Activated T-helper 17 cell treated with anti-CD3 and anti-CD28 coated beads, Interleukin-2, amount 50 U/mL, for 72 hours (primary cell): ENCODE data around the gene TNFRSF1A. TPM values are rescaled to one million over a fixed set of nuclear protein-coding genes. Genes with fewer than 3 reads are reported as not detected.
"Not testable (repeated sequence)": the region's sequence is repeated elsewhere in the genome, so short reads cannot be mapped to it uniquely, and the experiment has no call there.

Source experiments
- ATAC-seq: fragments of 150-1000 bp; cut with Tn5 transposase; replicated peaks from 2 replicates; pipeline ENCODE4 v1.10.0; 2021; ENCODE audit warnings: mild to moderate bottlenecking, moderate library complexity
- H3K27ac Mint-ChIP-seq: one replicate; pipeline ENCODE4 v1.8.0; 2022; ENCODE audit warnings: mixed read lengths
- H3K27me3 Mint-ChIP-seq: one replicate; pipeline ENCODE4 v1.8.0; 2022; ENCODE audit warnings: mixed read lengths
- H3K36me3 Mint-ChIP-seq: one replicate; pipeline ENCODE4 v1.8.0; 2022; ENCODE audit warnings: low read depth, mild to moderate bottlenecking, mixed read lengths
- H3K4me1 Mint-ChIP-seq: one replicate; pipeline ENCODE4 v1.8.0; 2022; ENCODE audit warnings: mixed read lengths
- H3K4me3 Mint-ChIP-seq: one replicate; pipeline ENCODE4 v1.8.0; 2022; ENCODE audit warnings: mild to moderate bottlenecking, mixed read lengths
- H3K9me3 Mint-ChIP-seq: one replicate; pipeline ENCODE4 v1.8.0; 2022; ENCODE audit warnings: mixed read lengths
- total RNA-seq, 2 donors: library from RNA; stranded (reverse); gene quantifications; one replicate each; pipeline ENCODE4 v1.2.3, GENCODE V29; 2022

Gene TNFRSF1A
- total RNA-seq, 2 donors from 2014 or later = 42.1 to 74.1 TPM

GRCh38 chr12:6354495-6355393 is 12.9 kb upstream of the TNFRSF1A start:
- H3K27ac Mint-ChIP-seq = no peak overlapping the region
- no peaks in the 10 kb centered on the region for H3K36me3 Mint-ChIP-seq
- no peaks in the 10 kb centered on the region for H3K9me3 Mint-ChIP-seq
- H3K27me3 Mint-ChIP-seq = no peaks in the 10 kb centered on the region
- peaks cover 6% of the 10 kb centered on the region for H3K4me1 Mint-ChIP-seq
- no peak overlapping the region for H3K4me3 Mint-ChIP-seq
- no peak for ATAC-seq

GRCh38 chr12:6352193-6353173 is 10.6 kb upstream of the TNFRSF1A start:
- peaks cover 6% of the 10 kb centered on the region for H3K4me1 Mint-ChIP-seq
- no peak for ATAC-seq
- no peaks in the 10 kb centered on the region for H3K9me3 Mint-ChIP-seq
- no peaks in the 10 kb centered on the region for H3K27me3 Mint-ChIP-seq
- H3K36me3 Mint-ChIP-seq = no peaks in the 10 kb centered on the region
- no peak overlapping the region for H3K27ac Mint-ChIP-seq
- no peak overlapping the region for H3K4me3 Mint-ChIP-seq

- no peak for ATAC-seq
- H3K27ac Mint-ChIP-seq = no peak overlapping the region
- no peaks in the 10 kb centered on the region for H3K27me3 Mint-ChIP-seq
- peaks cover 11% of the 10 kb centered on the region for H3K4me1 Mint-ChIP-seq
- H3K9me3 Mint-ChIP-seq = no peaks in the 10 kb centered on the region
- H3K4me3 Mint-ChIP-seq = no peak overlapping the region
- no peaks in the 10 kb centered on the region for H3K36me3 Mint-ChIP-seq
Measured at GRCh38 chr12:6351622-6352021, 9.7 kb upstream of the TNFRSF1A start.

GRCh38 chr12:6347367-6348338 is 5.8 kb upstream of the TNFRSF1A start:
- Mint-ChIP-seq H3K27me3 (no peaks in the 10 kb centered on the region), H3K4me1 (peaks cover 29% of the 10 kb centered on the region), H3K36me3 (no peaks in the 10 kb centered on the region), H3K9me3 (no peaks in the 10 kb centered on the region), H3K27ac (no peak overlapping the region), H3K4me3 (no peak overlapping the region)
- ATAC-seq = no peak

GRCh38 chr12:6346942-6347341 is 5.1 kb upstream of the TNFRSF1A start:
- H3K36me3 Mint-ChIP-seq = no peaks in the 10 kb centered on the region
- peaks cover 32% of the 10 kb centered on the region for H3K4me1 Mint-ChIP-seq
- H3K4me3 Mint-ChIP-seq = no peak overlapping the region

GRCh38 chr12:6346235-6346832 is 4.5 kb upstream of the TNFRSF1A start:
- Mint-ChIP-seq H3K27me3 (no peaks in the 10 kb centered on the region), H3K4me3 (peak overlapping the region; percentile 75), H3K9me3 (no peaks in the 10 kb centered on the region), H3K4me1 (peaks cover 32% of the 10 kb centered on the region), H3K36me3 (no peaks in the 10 kb centered on the region), H3K27ac (peak overlapping the region; percentile 83)
- ATAC-seq = no peak

More at GRCh38 chr12:6346942-6347341, 5.1 kb upstream of the TNFRSF1A start:
- no peak overlapping the region for H3K27ac Mint-ChIP-seq
- ATAC-seq = no peak
- no peaks in the 10 kb centered on the region for H3K27me3 Mint-ChIP-seq
- no peaks in the 10 kb centered on the region for H3K9me3 Mint-ChIP-seq

- peak; percentile 83 for ATAC-seq
- H3K27ac Mint-ChIP-seq = peak overlapping the region; percentile 83
- peak overlapping the region; percentile 75 for H3K4me3 Mint-ChIP-seq
- no peaks in the 10 kb centered on the region for H3K27me3 Mint-ChIP-seq
- H3K4me1 Mint-ChIP-seq = peaks cover 32% of the 10 kb centered on the region
- H3K9me3 Mint-ChIP-seq = no peaks in the 10 kb centered on the region
- no peaks in the 10 kb centered on the region for H3K36me3 Mint-ChIP-seq
Measured at GRCh38 chr12:6345319-6346091, 3.6 kb upstream of the TNFRSF1A start.

- ATAC-seq, H3K4me3 Mint-ChIP-seq, H3K27me3 Mint-ChIP-seq, H3K36me3 Mint-ChIP-seq, H3K9me3 Mint-ChIP-seq, H3K27ac Mint-ChIP-seq: not testable (repeated sequence)
- H3K4me1 Mint-ChIP-seq = peaks cover 32% of the 10 kb centered on the region
Measured at GRCh38 chr12:6344101-6344660, 2.3 kb upstream of the TNFRSF1A start.

- peaks cover 32% of the 10 kb centered on the region for H3K4me1 Mint-ChIP-seq
- no peak overlapping the region for H3K27ac Mint-ChIP-seq
- H3K36me3 Mint-ChIP-seq = no peaks in the 10 kb centered on the region
- H3K27me3 Mint-ChIP-seq = no peaks in the 10 kb centered on the region
- H3K9me3 Mint-ChIP-seq = no peaks in the 10 kb centered on the region
- ATAC-seq = no peak
- H3K4me3 Mint-ChIP-seq = no peak overlapping the region
Measured at GRCh38 chr12:6343518-6343917, 1.6 kb upstream of the TNFRSF1A start.

GRCh38 chr12:6342140-6342889 is 439 bp upstream of the TNFRSF1A start:
- H3K9me3 Mint-ChIP-seq = no peaks in the 10 kb centered on the region
- no peak overlapping the region for H3K4me3 Mint-ChIP-seq
- no peaks in the 10 kb centered on the region for H3K27me3 Mint-ChIP-seq
- peaks cover 32% of the 10 kb centered on the region for H3K4me1 Mint-ChIP-seq
- no peak for ATAC-seq
- no peaks in the 10 kb centered on the region for H3K36me3 Mint-ChIP-seq
- no peak overlapping the region for H3K27ac Mint-ChIP-seq

- Mint-ChIP-seq H3K9me3 (no peaks in the 10 kb centered on the region), H3K4me1 (peaks cover 27% of the 10 kb centered on the region), H3K4me3 (no peak overlapping the region), H3K27ac (no peak overlapping the region), H3K27me3 (no peaks in the 10 kb centered on the region), H3K36me3 (no peaks in the 10 kb centered on the region)
- no peak for ATAC-seq
Measured at GRCh38 chr12:6340745-6341416, 995 bp downstream of the TNFRSF1A start.
